IMR-90 (cell line): Measurements from ENCODE around the gene SYTL3. TPM values are rescaled to one million over a fixed set of nuclear protein-coding genes. Genes with fewer than 3 reads are reported as not detected.

ENCODE experiments used
- ATAC-seq: fragments of 200-7000 bp; cut with Tn5 transposase; 2 replicates; pipeline ENCODE4 v1.9.1; 2020; ENCODE audit warnings: low read depth, mild to moderate bottlenecking, moderate library complexity
- BruUV-seq: library from RNA; stranded (reverse); fragments of 400-500 nt; replicated peaks from 2 replicates; lab custom pipeline; 2021; lab: Mats Ljungman, UMichigan
- CTCF ChIA-PET: fragments of 300-600 bp; formaldehyde crosslinking; extraction: SDS; loops from one replicate; lab custom pipeline; 2021; ENCODE audit warnings: antibody characterized with exemption; lab: Yijun Ruan, JAX
- POLR2A ChIA-PET: fragments of 300-600 bp; sonication (Branson Sonifier 250); formaldehyde crosslinking; loops from one replicate; lab custom pipeline; 2022; ENCODE audit warnings: antibody characterized with exemption; ENCODE audit not compliant: unreplicated experiment; lab: Charles Lee
- DNase-seq: peaks from one replicate; pipeline ENCODE4 v3.0.0; 2013
- H2AFZ ChIP-seq: replicated peaks from 2 replicates; pipeline ENCODE3; 2013; ENCODE audit warnings: low read length, mild to moderate bottlenecking; ENCODE audit not compliant: poor library complexity
- H2AK5ac ChIP-seq: 2 replicates; pipeline ENCODE4 v1.6.1; 2013; ENCODE audit warnings: low read depth, low read length, inconsistent platforms
- H2AK9ac ChIP-seq: replicated peaks from 2 replicates; pipeline ENCODE3; 2013; ENCODE audit warnings: mild to moderate bottlenecking, low read depth, low read length, moderate library complexity; ENCODE audit not compliant: poor library complexity
- H2BK120ac ChIP-seq: 2 replicates; pipeline ENCODE4 v1.6.1; 2013; ENCODE audit warnings: low read depth, low read length, inconsistent platforms
- H2BK15ac ChIP-seq: 3 replicates; pipeline ENCODE4 v1.6.1; 2013; ENCODE audit warnings: low read depth, low read length, inconsistent platforms
- H2BK20ac ChIP-seq: 2 replicates; pipeline ENCODE4 v1.6.1; 2013; ENCODE audit warnings: low read depth, mild to moderate bottlenecking, inconsistent platforms, low read length, moderate library complexity
- H2BK5ac ChIP-seq: 2 replicates; pipeline ENCODE4 v1.6.1; 2013; ENCODE audit warnings: mild to moderate bottlenecking, low read depth, low read length, inconsistent platforms; ENCODE audit not compliant: poor library complexity, severe bottlenecking
- H3K14ac ChIP-seq: replicated peaks from 2 replicates; pipeline ENCODE4 v1.6.1; 2013; ENCODE audit warnings: low read depth, low read length, inconsistent platforms
- H3K18ac ChIP-seq: 2 replicates; pipeline ENCODE4 v1.6.1; 2013; ENCODE audit warnings: low read depth, low read length, control low read depth
- H3K23ac ChIP-seq: 2 replicates; pipeline ENCODE4 v1.6.1; 2013; ENCODE audit warnings: low read depth, low read length, inconsistent platforms
- H3K27ac ChIP-seq: 2 replicates; pipeline ENCODE4 v1.5.1; 2013; ENCODE audit warnings: mild to moderate bottlenecking, control low read depth, low read length; ENCODE audit not compliant: insufficient read depth
- H3K27me3 ChIP-seq: 2 replicates; pipeline ENCODE4 v1.6.1; 2013; ENCODE audit warnings: low read length; ENCODE audit not compliant: control insufficient read depth, insufficient read depth
- H3K36me3 ChIP-seq: 2 replicates; pipeline ENCODE4 v1.6.1; 2013; ENCODE audit warnings: low read length, mixed read lengths; ENCODE audit not compliant: control insufficient read depth, insufficient read depth
- H3K4ac ChIP-seq: 2 replicates; pipeline ENCODE4 v1.6.1; 2013; ENCODE audit warnings: low read depth, low read length, inconsistent platforms
- H3K4me1 ChIP-seq: 2 replicates; pipeline ENCODE4 v1.6.1; 2013; ENCODE audit warnings: low read length, mixed read lengths; ENCODE audit not compliant: control insufficient read depth, insufficient read depth
- H3K4me2 ChIP-seq: 2 replicates; pipeline ENCODE4 v1.6.1; 2013; ENCODE audit warnings: low read depth, mild to moderate bottlenecking, control low read depth, low read length, moderate library complexity
- H3K4me3 ChIP-seq: 2 replicates; pipeline ENCODE4 v1.5.1; 2013; ENCODE audit warnings: low read depth, mild to moderate bottlenecking, control low read depth, low read length, moderate library complexity; ENCODE audit not compliant: insufficient read depth
- H3K56ac ChIP-seq: 2 replicates; pipeline ENCODE4 v1.6.1; 2013; ENCODE audit warnings: low read length, inconsistent platforms; ENCODE audit not compliant: insufficient read depth; ENCODE audit errors: extremely low read depth
- H3K79me1 ChIP-seq, 2 experiments: 2 replicates each; pipeline ENCODE4 v1.6.1; 2013; ENCODE audit warnings: low read length in 2 of 2, inconsistent platforms in 1 of 2, low read depth in 1 of 2
- H3K9ac ChIP-seq: 2 replicates; pipeline ENCODE4 v1.6.1; 2013; ENCODE audit warnings: low read depth, low read length, control low read depth
- H3K9me1 ChIP-seq: 2 replicates; pipeline ENCODE4 v1.6.1; 2013; ENCODE audit warnings: low read length, inconsistent platforms; ENCODE audit not compliant: insufficient read depth
- H3K9me3 ChIP-seq: 2 replicates; pipeline ENCODE4 v1.6.1; 2013; ENCODE audit warnings: low read length; ENCODE audit not compliant: control insufficient read depth, insufficient read depth
- H4K20me1 ChIP-seq: 2 replicates; pipeline ENCODE4 v1.6.1; 2013; ENCODE audit warnings: low read length, inconsistent platforms; ENCODE audit not compliant: insufficient read depth
- H4K5ac ChIP-seq: 2 replicates; pipeline ENCODE4 v1.6.1; 2013; ENCODE audit warnings: mild to moderate bottlenecking, low read depth, low read length, control low read depth
- H4K8ac ChIP-seq, 2 experiments: 2 replicates each; pipeline ENCODE4 v1.6.1; 2013; ENCODE audit warnings: low read depth in 2 of 2, low read length in 2 of 2, control low read depth in 1 of 2, inconsistent platforms in 1 of 2
- H4K91ac ChIP-seq: 2 replicates; pipeline ENCODE4 v1.6.1; 2013; ENCODE audit warnings: low read depth, low read length, inconsistent platforms; ENCODE audit not compliant: insufficient read depth
- BHLHE40 ChIP-seq: fragments of 150-350 bp; IDR thresholded peaks from 2 replicates; pipeline ENCODE4 v1.6.1; 2016; ENCODE audit warnings: mild to moderate bottlenecking, low read depth, low read length
- CEBPB ChIP-seq: IDR thresholded peaks from 2 replicates; pipeline ENCODE4 v1.6.1; 2012; ENCODE audit warnings: low read depth, low read length, improper control_type of control experiment
- POLR2A ChIP-seq: IDR thresholded peaks from 2 replicates; pipeline ENCODE4 v1.6.1; 2012; ENCODE audit warnings: mild to moderate bottlenecking, low read depth, low read length
- RCOR1 ChIP-seq: IDR thresholded peaks from 2 replicates; pipeline ENCODE4 v1.6.1; 2012; ENCODE audit warnings: mild to moderate bottlenecking, low read length, improper control_type of control experiment; ENCODE audit not compliant: insufficient replicate concordance
- RFX5 ChIP-seq: IDR thresholded peaks from 2 replicates; pipeline ENCODE4 v1.8.0; 2012; ENCODE audit warnings: low read depth, mild to moderate bottlenecking, low read length, moderate library complexity
- SMC3 ChIP-seq: fragments of 150-350 bp; IDR thresholded peaks from 2 replicates; pipeline ENCODE4 v1.6.1; 2016; ENCODE audit warnings: low read depth, mild to moderate bottlenecking, antibody characterized with exemption, low read length, moderate library complexity
- USF2 ChIP-seq: fragments of 150-350 bp; IDR thresholded peaks from 2 replicates; pipeline ENCODE4 v1.6.1; 2017; ENCODE audit warnings: mild to moderate bottlenecking, antibody characterized with exemption, low read length, low read depth
- WGBS, 2 experiments: methylation state at CpG; one replicate each; pipeline versions ENCODE4 v1.1.5 to v1.1.7; 2013; ENCODE audit warnings: missing lambda C conversion rate in 2 of 2; ENCODE audit not compliant: insufficient read length in 1 of 2; ENCODE audit errors: extremely low coverage in 2 of 2; 5-methylcytosine and 5-hydroxymethylcytosine counted together
- dilution Hi-C: fragments of 300-500 bp; cut with HindIII; formaldehyde crosslinking; loops from one replicate; pipeline ENCODE4 v1.14.3; 2018; ENCODE audit warnings: low sequenced_read_pairs; ENCODE audit not compliant: unreplicated experiment
- in situ Hi-C: fragments of 300-500 bp; cut with MboI; formaldehyde crosslinking; loops from 3 replicates; pipeline ENCODE4 v1.14.3; 2019; ENCODE audit warnings: low sequenced_read_pairs, inconsistent platforms, mixed read lengths
- intact Hi-C: fragments of 100-400 bp; cut with micrococcal nuclease; formaldehyde crosslinking; loops from 2 replicates; pipeline ENCODE4 v1.10.0; 2022
- polyA plus RNA-seq, 3 experiments: library from polyadenylated mRNA; depleted of rRNA; stranded (reverse); fragments of >200 nt; gene quantifications; 2 replicates each; pipeline ENCODE4 v1.2.3, GENCODE V29; 2012; ENCODE audit warnings: low replicate concordance in 1 of 3
- total RNA-seq: library from RNA; depleted of rRNA; stranded (reverse); fragments of >200 nt; gene quantifications from 2 replicates; pipeline ENCODE4 v1.2.3, GENCODE V29; 2012

SYTL3 gene
- total and polyA plus RNA-seq, 2 of the 4 experiments (the other 2 are of a cell fraction): 2.9 to 4.3 TPM

- 97% methylated on average over 4 of the region's 8 CpGs; no CpG with 5 or more reads in 1 of the 2 experiments for WGBS, 2 experiments
- CTCF ChIA-PET: no interaction called here
Observed at GRCh38 chr6:158768436-158768835, 118.6 kb downstream of the SYTL3 start.

More at GRCh38 chr6:158768436-158768835, 118.6 kb downstream of the SYTL3 start:
- no peak overlapping the region for H2BK20ac ChIP-seq
- no peak for DNase-seq
- intact Hi-C loops: no loop called here
- in situ Hi-C loops: no loop called here
- no peak overlapping the region for H2BK120ac ChIP-seq
- no peaks in the 10 kb centered on the region for H3K27me3 ChIP-seq
- no peaks in the 10 kb centered on the region for H4K20me1 ChIP-seq
- H3K9me1 ChIP-seq: peaks cover 5% of the 10 kb centered on the region; the same call in 1 of the 2 replicates
- H3K4me1 ChIP-seq: no peaks in the 10 kb centered on the region
- no peak overlapping the region for H2AFZ ChIP-seq
- H3K4me2 ChIP-seq: no peak overlapping the region
- H2BK15ac ChIP-seq: no peak overlapping the region
- peaks cover 69% of the 10 kb centered on the region for H3K36me3 ChIP-seq
- H4K8ac ChIP-seq: no peak overlapping the region
- H2AK9ac ChIP-seq: no peak overlapping the region
- no peak overlapping the region for H2BK5ac ChIP-seq
- no peak overlapping the region for H4K91ac ChIP-seq
- TF ChIP-seq RFX5 (no peak), RCOR1 (no peak), CEBPB (no peak), SMC3 (no peak), USF2 (no peak), POLR2A (no peak), BHLHE40 (no peak)
- no peak overlapping the region for H3K4ac ChIP-seq
- POLR2A ChIA-PET: no interaction called here
- no TSS peak for BruUV-seq
- dilution Hi-C loops: no loop called here
- H3K23ac ChIP-seq: no peak overlapping the region
- H3K9me3 ChIP-seq: no peaks in the 10 kb centered on the region
- peaks cover 0 to 6% of the 10 kb centered on the region in 2 experiments; a peak in 3 of 4 replicates for H3K79me1 ChIP-seq
- H3K56ac ChIP-seq: no peak overlapping the region
- no peak overlapping the region for H3K27ac ChIP-seq
- H4K5ac ChIP-seq: no peak overlapping the region
- H3K4me3 ChIP-seq: no peak overlapping the region
- H2AK5ac ChIP-seq: no peak overlapping the region
- no peak for ATAC-seq
- no peak overlapping the region for H3K14ac ChIP-seq
- no peak overlapping the region for H3K18ac ChIP-seq
- no peak overlapping the region for H3K9ac ChIP-seq
